A172 (cell line): ENCODE data around the gene SOX2. TPM values are rescaled to one million over a fixed set of nuclear protein-coding genes. Genes with fewer than 3 reads are reported as not detected.
A peak's percentile ranks its signal among the peaks of the same experiment; 100 is the strongest.

Experiments used
- DNase-seq: peaks from one replicate; pipeline ENCODE4 v3.0.0-alpha.2; 2015; ENCODE audit warnings: low spot score
- total RNA-seq: library from RNA; depleted of rRNA; stranded (reverse); fragments of >200 nt; shearing (Covaris generic); gene quantifications from 2 replicates; pipeline ENCODE4 v1.2.3, GENCODE V29; 2014

Gene SOX2
- total RNA-seq, 1 experiment from 2014 or later: 4.3 TPM

- no peak for DNase-seq
Measured at GRCh38 chr3:181722766-181723425, 11.2 kb downstream of the SOX2 start.

DNA sequence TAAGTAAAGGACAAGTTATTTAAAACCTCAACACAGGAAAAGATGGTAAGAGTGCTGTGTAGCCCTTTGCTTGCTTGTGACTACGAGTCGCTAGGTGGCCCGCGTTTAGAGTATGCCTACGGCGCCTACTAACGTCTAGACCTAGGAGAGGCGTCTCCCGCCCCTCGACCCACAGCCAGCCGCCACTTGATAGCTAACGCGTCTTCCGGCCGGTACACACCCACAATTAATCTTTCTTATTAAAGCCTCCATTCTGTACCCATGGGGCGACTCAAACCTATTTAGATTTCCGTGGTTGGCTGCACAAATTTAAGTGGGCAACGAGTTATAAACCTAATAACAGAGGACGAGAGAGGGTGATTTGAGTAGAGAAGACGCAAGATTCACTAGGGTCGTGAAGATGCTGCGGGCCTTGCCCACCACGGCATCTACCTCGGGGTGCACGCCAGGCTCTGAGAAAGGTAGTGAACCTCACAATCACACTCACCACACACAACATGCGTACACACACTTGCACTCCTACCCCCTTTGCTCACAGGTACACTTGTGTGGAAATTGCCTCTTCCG is 12.0 kb downstream of the SOX2 start:
- DNase-seq: no peak

DNA sequence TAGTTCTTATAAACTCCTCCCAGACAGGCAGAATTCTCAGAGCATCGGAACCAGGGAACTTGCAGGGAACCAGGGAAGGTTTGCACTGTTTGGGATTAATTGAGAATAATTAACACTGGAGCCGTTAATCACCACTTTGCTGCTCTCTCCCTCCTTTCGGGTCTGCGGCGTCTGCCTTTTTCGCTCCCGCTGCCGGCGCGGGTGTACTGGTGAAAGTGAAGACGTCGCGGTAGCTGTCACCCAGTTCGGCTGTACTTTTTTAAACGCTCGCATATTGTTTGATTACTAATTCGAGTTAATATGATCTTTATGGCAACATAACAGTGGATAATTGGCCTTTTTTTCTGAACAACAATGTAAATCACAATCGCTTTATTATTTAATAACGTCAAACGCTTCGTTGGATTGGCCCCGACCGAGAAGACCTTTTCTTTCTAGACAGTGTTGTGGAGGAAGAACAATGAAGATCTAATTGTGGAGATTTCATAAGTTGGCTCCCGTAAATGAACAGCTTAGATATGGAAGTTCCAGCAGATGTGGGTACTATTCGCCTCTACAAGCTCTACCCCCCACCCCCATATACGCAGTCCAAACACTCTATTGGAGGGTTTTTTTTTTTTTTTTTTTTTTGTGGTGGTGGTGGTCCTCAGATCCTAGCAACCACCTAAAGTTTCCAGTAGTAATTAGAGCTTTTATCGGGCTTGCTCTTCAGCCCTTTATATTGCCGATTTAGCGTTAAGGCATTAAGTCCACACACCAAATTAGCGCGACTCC is 12.7 kb downstream of the SOX2 start:
- DNase-seq: no peak

DNA sequence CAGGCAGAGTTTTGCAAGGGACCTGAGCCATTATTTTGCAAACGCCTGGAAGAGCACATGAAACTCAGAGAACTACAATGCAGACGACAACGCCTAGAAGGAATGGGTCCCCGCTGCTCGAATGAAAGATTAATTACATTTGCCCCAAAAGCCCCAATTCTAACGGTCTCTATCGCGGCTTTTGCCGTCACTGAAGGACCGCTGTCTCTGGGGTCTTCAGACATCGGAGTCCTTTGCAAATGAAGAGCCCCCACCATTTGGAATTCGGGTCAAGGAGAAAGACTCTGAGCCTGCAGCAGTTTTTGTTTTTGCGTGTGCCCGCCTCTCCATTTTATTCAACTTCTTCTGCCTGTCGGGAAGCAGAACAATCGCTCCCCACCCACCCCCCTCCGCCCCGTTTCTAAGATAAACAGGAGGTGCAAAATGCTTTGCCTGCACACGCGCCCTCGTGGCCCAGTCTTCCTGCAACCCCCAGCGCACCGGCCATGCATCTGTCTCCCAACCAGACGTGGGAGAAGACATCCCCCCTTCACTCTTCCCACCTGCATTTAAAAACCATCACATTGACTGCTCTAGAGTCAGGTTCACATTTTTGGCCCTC is 13.5 kb downstream of the SOX2 start:
- no peak for DNase-seq

- no peak for DNase-seq
Measured at GRCh38 chr3:181725830-181726229, 14.1 kb downstream of the SOX2 start.

GRCh38 chr3:181726351-181727330 is 14.9 kb downstream of the SOX2 start:
- no peak for DNase-seq

- no peak for DNase-seq
Measured at GRCh38 chr3:181727341-181728032, 15.8 kb downstream of the SOX2 start.

DNA sequence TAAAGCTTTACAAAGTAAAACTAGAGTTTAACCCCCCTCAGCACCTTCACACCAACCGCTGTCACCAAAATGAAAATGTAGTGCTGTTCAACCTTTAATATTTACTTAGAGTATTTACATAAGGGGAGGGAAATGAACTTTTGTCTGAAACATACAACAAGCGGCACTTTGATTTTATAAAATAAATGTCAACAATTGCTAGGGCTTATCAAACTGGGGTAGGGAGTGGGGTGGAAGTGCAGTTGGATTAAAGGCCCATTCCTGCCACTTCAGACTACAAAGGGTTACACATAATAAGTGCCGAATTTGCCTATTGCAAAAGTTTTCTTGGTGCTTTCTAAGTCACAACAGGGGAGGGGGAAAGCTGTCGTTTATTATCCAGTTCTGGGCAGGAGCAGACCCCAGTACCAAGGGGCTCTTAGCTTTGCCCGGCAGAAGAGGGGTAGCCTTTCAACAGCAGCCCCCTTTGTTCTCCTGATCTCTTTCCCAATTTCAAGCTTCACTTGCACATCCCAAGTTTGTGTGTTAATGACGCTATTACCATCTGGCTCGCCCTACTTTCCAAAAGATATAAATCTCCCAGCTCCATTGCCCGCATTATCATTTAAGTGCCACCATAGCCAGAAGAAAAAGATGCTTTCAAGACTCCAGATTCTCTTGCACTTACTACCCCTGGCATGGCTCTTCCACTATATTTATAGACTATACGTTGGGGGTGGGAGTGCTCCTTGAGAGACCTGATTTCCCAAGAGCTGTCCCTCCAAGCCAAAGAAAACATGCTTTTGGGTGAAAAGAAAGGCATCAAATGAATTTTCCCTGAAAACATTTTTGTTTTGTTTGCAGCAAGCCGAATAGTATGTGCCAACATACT is 17.0 kb downstream of the SOX2 start:
- DNase-seq: no peak

- DNase-seq: no peak
Measured at GRCh38 chr3:181729341-181729869, 17.7 kb downstream of the SOX2 start.

DNA sequence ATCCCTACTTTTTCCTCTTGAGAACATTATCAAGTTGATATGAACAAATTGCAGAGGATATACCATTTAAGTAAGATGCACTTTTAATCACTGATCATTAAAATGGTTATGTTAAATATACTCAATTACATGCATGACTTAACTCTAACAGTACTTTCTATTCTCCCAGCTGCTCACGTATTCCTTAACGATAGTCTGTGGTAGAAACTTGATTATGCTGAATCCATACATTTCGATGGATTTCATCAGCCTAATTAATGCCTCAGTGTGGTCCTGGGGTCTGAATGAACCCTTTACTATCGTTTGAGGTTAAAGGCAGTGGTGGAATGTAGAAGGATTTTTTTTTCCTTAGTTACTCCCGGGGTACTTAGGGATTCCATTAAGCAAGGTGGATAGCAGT is 18.6 kb downstream of the SOX2 start:
- no peak for DNase-seq

DNA sequence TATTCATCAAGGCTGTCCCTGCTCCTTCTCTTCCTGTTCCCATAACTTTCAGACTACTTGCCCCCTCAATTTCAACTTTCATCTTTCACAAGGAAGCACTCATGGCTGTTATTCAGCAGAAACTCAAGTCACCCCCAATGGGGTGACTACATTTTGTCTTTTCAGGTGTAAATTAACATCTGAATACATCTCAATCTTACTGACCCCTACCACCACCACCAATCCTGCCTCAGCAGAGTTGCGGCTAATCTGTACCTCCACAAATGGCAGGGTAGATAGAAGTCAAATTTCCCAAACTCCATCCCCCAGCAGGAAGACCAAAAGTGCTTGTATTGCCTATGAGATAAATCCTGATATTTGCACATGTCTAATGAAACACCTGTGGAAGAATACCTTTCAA is 19.2 kb downstream of the SOX2 start:
- DNase-seq: no peak

GRCh38 chr3:181735911-181736310 is 24.2 kb downstream of the SOX2 start:
- DNase-seq: no peak

DNA sequence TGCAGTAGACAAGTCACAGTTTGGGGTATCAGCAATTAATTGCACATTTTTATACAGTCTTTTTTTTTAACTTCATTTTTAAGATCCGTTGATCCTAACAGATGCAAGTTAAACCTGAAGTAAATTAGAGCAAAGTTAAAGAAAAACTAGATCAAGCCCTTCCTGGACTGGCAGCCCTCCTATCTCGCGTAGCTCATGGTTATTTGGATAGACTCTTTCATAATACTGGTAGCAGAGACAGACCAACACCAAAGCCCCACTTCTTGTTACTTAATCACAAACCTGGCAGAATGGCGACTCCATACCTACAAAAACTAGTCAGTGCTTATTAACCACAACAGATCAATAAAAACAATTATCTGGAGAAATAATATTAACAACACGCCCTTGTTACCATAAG is 26.8 kb downstream of the SOX2 start:
- no peak for DNase-seq

DNA sequence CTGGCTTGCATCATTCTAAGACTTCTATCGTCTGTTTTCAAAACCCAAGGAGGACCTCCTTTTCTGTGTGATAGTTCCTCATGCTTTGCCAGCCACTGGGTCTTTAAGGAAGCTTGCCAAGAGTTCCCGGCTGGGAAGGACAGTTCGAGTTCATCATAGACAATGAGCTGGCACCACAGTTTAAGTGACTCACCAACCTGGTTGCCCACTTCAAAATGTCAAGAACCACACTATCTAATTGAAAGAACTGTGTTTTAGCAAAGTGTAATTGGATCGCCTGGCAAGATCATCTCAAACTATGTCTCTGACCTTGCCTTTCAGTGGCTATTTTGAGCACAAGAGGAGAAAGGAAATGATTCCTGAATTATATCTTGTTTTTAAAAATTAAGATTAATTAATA is 27.9 kb downstream of the SOX2 start:
- peak; percentile 81 for DNase-seq

DNA sequence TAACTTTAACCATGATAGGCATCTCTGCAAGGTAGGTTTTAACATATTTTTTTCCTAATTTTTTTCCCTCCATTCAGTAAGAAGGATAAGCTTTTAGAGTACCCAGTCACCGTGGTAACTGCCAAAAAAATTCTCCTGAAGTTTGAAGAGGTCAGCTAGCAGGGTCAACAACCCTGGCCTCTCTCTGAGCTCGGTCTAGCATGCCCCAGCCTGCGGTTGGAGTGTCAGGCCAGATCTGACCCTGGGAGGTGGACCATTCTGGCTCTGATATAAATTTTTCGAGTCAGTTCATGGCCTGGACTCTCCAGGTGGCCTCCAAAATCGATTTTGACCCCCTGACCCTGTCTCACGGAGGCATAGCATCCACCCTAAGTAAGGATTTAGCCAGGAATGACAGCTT is 29.7 kb downstream of the SOX2 start:
- no peak for DNase-seq

- peak; percentile 54 for DNase-seq
Measured at GRCh38 chr3:181752202-181752671, 40.5 kb downstream of the SOX2 start.

GRCh38 chr3:181753391-181753790 is 41.7 kb downstream of the SOX2 start:
- DNase-seq: no peak

GRCh38 chr3:181755959-181756358 is 44.2 kb downstream of the SOX2 start:
- no peak for DNase-seq

DNA sequence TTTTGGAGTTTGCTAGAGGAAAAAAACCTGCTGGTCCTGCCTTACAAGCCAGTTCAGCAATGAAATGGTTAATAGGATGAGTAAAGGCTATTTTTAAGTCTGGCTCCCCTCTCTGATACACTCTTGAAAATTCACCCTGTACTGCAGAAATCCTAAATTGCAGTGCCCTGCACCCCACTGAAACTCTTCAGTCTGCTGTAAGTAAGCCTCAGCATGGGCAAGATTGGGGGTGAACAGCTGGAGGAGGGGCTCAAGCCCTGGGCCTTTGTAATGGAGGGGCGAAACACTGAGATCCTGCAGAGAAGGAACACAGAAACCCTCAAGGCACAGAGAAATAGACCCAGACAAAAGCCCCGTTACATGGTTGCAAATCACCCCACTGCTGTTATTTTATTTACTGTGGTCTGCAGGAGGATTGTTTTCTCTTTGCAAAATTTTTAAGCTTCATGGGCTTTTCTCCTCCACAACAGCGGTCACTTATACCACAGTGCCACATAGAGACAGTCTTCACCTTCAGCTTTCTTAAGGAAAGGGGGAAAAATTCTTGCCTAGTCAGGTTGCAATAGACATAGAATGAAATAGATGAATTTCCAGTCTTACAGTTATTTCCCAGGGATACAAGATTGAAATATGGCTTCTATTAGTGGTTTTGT is 45.0 kb downstream of the SOX2 start:
- DNase-seq: no peak
